GM15510 (cell line): Measurements from ENCODE around the gene HDAC10.

Experiments
- POLR2A ChIP-seq: IDR thresholded peaks from 3 replicates; pipeline ENCODE4 v1.6.1; 2011; ENCODE audit warnings: borderline replicate concordance; ENCODE audit not compliant: insufficient read length; ENCODE audit errors: extremely low read depth

The HDAC10 gene

GRCh38 chr22:50226875-50227165 is 24.2 kb downstream of the HDAC10 start:
- TF ChIP-seq POLR2A = no peak

- TF ChIP-seq POLR2A = no peak
Measured at GRCh38 chr22:50226063-50226874, 24.8 kb downstream of the HDAC10 start.

- no peak for TF ChIP-seq POLR2A
Measured at GRCh38 chr22:50225200-50225969, 25.7 kb downstream of the HDAC10 start.

- no peak for TF ChIP-seq POLR2A
Measured at GRCh38 chr22:50224071-50224470, 27.0 kb downstream of the HDAC10 start.

GRCh38 chr22:50222508-50222907 is 28.6 kb downstream of the HDAC10 start:
- TF ChIP-seq POLR2A = no peak

GRCh38 chr22:50221410-50222300 is 29.4 kb downstream of the HDAC10 start:
- no peak for TF ChIP-seq POLR2A

GRCh38 chr22:50220603-50221409 is 30.3 kb downstream of the HDAC10 start:
- TF ChIP-seq POLR2A = no peak

- TF ChIP-seq POLR2A = no peak
Measured at GRCh38 chr22:50219800-50220602, 31.1 kb downstream of the HDAC10 start.

GRCh38 chr22:50218996-50219727 is 31.9 kb downstream of the HDAC10 start:
- no peak for TF ChIP-seq POLR2A

GRCh38 chr22:50218153-50218995 is 32.7 kb downstream of the HDAC10 start:
- no peak for TF ChIP-seq POLR2A

- TF ChIP-seq POLR2A = no peak
Measured at GRCh38 chr22:50217543-50218152, 33.4 kb downstream of the HDAC10 start.

GRCh38 chr22:50216684-50217520 is 34.2 kb downstream of the HDAC10 start:
- no peak for TF ChIP-seq POLR2A
